GM12878 (cell line): Measurements from ENCODE around the gene TFDP1. TPM values are rescaled to one million over a fixed set of nuclear protein-coding genes. Genes with fewer than 3 reads are reported as not detected.

Experiments used
- ATAC-seq: fragments of 200-7000 bp; cut with Tn5 transposase; 3 replicates; pipeline ENCODE4 v1.9.1; 2020; ENCODE audit warnings: mild to moderate bottlenecking, moderate library complexity
- BruUV-seq: library from RNA; stranded (reverse); fragments of 400-500 nt; replicated peaks from 2 replicates; lab custom pipeline; 2021; lab: Mats Ljungman, UMichigan
- CTCF ChIA-PET: fragments of 300-600 bp; sonication (Branson Sonifier 250); formaldehyde crosslinking; extraction: SDS; loops from one replicate; lab custom pipeline; 2021; ENCODE audit warnings: inconsistent platforms; lab: Yijun Ruan, JAX
- POLR2A ChIA-PET: fragments of 350-600 bp; formaldehyde crosslinking; extraction: SDS; loops from one replicate; lab custom pipeline; 2021; ENCODE audit warnings: inconsistent platforms; lab: Charles Lee
- RAD21 ChIA-PET: fragments of 300-600 bp; sonication (Branson Sonifier 250); formaldehyde crosslinking; loops from one replicate; lab custom pipeline; 2023; ENCODE audit warnings: antibody characterized with exemption; ENCODE audit not compliant: unreplicated experiment; lab: Charles Lee
- SMC1A ChIA-PET: fragments of 300-600 bp; sonication (Branson Sonifier 250); formaldehyde crosslinking; loops from one replicate; lab custom pipeline; 2023; ENCODE audit not compliant: unreplicated experiment, uncharacterized antibody; lab: Charles Lee
- DNase-seq: peaks from one replicate; pipeline ENCODE4 v3.0.0-alpha.2; 2011; ENCODE audit warnings: low read depth, low spot score
- FAIRE-seq: peaks from 3 replicates; lab custom pipeline; 2011; peaks lifted over from hg19 to GRCh38; lab: Jason Lieb, UNC
- H2AFZ ChIP-seq: 2 replicates; pipeline ENCODE4 v1.6.0; 2011; ENCODE audit warnings: low read depth, low read length, control low read depth; ENCODE audit not compliant: control insufficient read depth
- H3K27ac ChIP-seq: 2 replicates; pipeline ENCODE4 v1.5.1; 2011; ENCODE audit warnings: control low read depth; ENCODE audit not compliant: control insufficient read depth, insufficient read depth
- H3K27me3 ChIP-seq, 2 experiments: replicated peaks in 1 of 2; 2 replicates each; pipeline versions ENCODE4 v1.6.0 to v1.6.1; 2011; ENCODE audit warnings: low read length in 1 of 2; ENCODE audit not compliant: control insufficient read depth in 2 of 2, insufficient read depth in 2 of 2
- H3K36me3 ChIP-seq, 2 experiments: 2 replicates each; pipeline ENCODE4 v1.5.1; 2011; ENCODE audit warnings: low read length in 1 of 2; ENCODE audit not compliant: control insufficient read depth in 2 of 2, insufficient read depth in 2 of 2
- H3K4me1 ChIP-seq: 2 replicates; pipeline ENCODE4 v1.6.1; 2011; ENCODE audit warnings: mild to moderate bottlenecking, low read length, moderate library complexity, mixed read lengths; ENCODE audit not compliant: control insufficient read depth, insufficient read depth
- H3K4me2 ChIP-seq: 2 replicates; pipeline ENCODE4 v1.6.0; 2011; ENCODE audit warnings: control low read depth; ENCODE audit not compliant: control insufficient read depth, insufficient read depth
- H3K4me3 ChIP-seq: fragments of 200-600 bp; sonication (generic); 2 replicates; pipeline ENCODE4 v1.5.1; 2016
- H3K79me2 ChIP-seq: 2 replicates; pipeline ENCODE4 v1.6.0; 2011; ENCODE audit warnings: low read length; ENCODE audit not compliant: control insufficient read depth, insufficient read depth
- H3K9ac ChIP-seq: 2 replicates; pipeline ENCODE4 v1.8.0; 2011; ENCODE audit warnings: low read length, control low read depth, mixed read lengths; ENCODE audit not compliant: control insufficient read depth, insufficient read depth
- H3K9me3 ChIP-seq: replicated peaks from 3 replicates; pipeline ENCODE4 v1.5.1; 2011; ENCODE audit warnings: mild to moderate bottlenecking, low read length; ENCODE audit not compliant: control insufficient read depth, insufficient read depth
- H4K20me1 ChIP-seq: 2 replicates; pipeline ENCODE4 v1.6.0; 2011; ENCODE audit not compliant: control insufficient read depth, insufficient read depth
- CBX3 ChIP-seq: fragments of 200-600 bp; sonication (generic); IDR thresholded peaks from 2 replicates; pipeline ENCODE4 v1.6.1; 2016; ENCODE audit warnings: low read depth, borderline replicate concordance
- CREB1 ChIP-seq: IDR thresholded peaks from 2 replicates; pipeline ENCODE4 v1.6.1; 2012; ENCODE audit warnings: low read depth, mild to moderate bottlenecking, inconsistent platforms
- IKZF2 ChIP-seq, 2 experiments: fragments of 450-650 bp; IDR thresholded peaks; 2 replicates each; pipeline ENCODE4 v1.6.1; 2017; ENCODE audit warnings: mild to moderate bottlenecking in 2 of 2, moderate library complexity in 2 of 2
- MEF2A ChIP-seq: IDR thresholded peaks from 2 replicates; pipeline ENCODE4 v1.6.1; 2011; ENCODE audit warnings: low read depth, mild to moderate bottlenecking, low read length, moderate library complexity; ENCODE audit not compliant: insufficient read depth
- NR2C2 ChIP-seq: IDR thresholded peaks from 2 replicates; pipeline ENCODE4 v1.6.1; 2011; ENCODE audit warnings: borderline replicate concordance, low read depth; ENCODE audit not compliant: control insufficient read depth, insufficient read length
- RB1 ChIP-seq: fragments of 450-650 bp; formaldehyde crosslinking; IDR thresholded peaks from 2 replicates; pipeline ENCODE4 v1.6.1; 2017; ENCODE audit warnings: mild to moderate bottlenecking, borderline replicate concordance
- RUNX3 ChIP-seq: IDR thresholded peaks from 2 replicates; pipeline ENCODE4 v1.6.1; 2012; ENCODE audit warnings: low read length, inconsistent platforms
- SREBF2 ChIP-seq: IDR thresholded peaks from 2 replicates; pipeline ENCODE4 v1.6.1; 2012; ENCODE audit warnings: mild to moderate bottlenecking, low read length
- TCF3 ChIP-seq: IDR thresholded peaks from 2 replicates; pipeline ENCODE4 v1.6.1; 2012; ENCODE audit warnings: low read depth, mild to moderate bottlenecking, low read length, borderline replicate concordance; ENCODE audit not compliant: insufficient read depth
- WGBS: methylation state at CpG from one replicate; pipeline ENCODE4 v1.1.6; 2016; ENCODE audit warnings: low lambda C conversion rate; ENCODE audit not compliant: insufficient replicate concordance, insufficient coverage; ENCODE audit errors: missing lambda C conversion rate; 5-methylcytosine and 5-hydroxymethylcytosine counted together
- in situ Hi-C: fragments of 300-500 bp; cut with MboI; formaldehyde crosslinking; loops from 9 replicates; pipeline ENCODE4 v1.14.3; 2018; ENCODE audit warnings: mixed read lengths
- intact Hi-C: fragments of 100-400 bp; cut with micrococcal nuclease; formaldehyde crosslinking; loops from one replicate; pipeline ENCODE4 v1.14.2; 2022; ENCODE audit not compliant: unreplicated experiment
- polyA plus RNA-seq, 11 experiments: library from polyadenylated mRNA; depleted of rRNA in 4 of 11; unstranded in 6 of 11; stranded (reverse) in 5 of 11; fragments of >200 nt; fragmentation: Nextera tagmentation in 4 of 11; fragmentation: Illumina TruSeq in 1 of 11; extraction: Ambion mirVana in 4 of 11; extraction: Trizol in 1 of 11; gene quantifications; 1 replicate in 1 of 11; 2 replicates in 10 of 11; pipeline versions ENCODE4 v1.2.1 to v1.2.3, GENCODE V29; 2011 to 2016; ENCODE audit warnings: inconsistent platforms in 2 of 11, missing spikeins in 2 of 11, low read depth in 1 of 11
- total RNA-seq, 4 experiments: library from RNA; depleted of rRNA in 3 of 4; stranded (reverse); fragments of >200 nt in 3 of 4; fragmentation: Illumina TruSeq in 1 of 4; extraction: Trizol in 1 of 4; gene quantifications; 2 replicates each; pipeline versions ENCODE4 v1.2.1 to v1.2.3, GENCODE V29; 2013 to 2021
- TF ChIP-seq, protein P1 (sequence below): fragments of 450-650 bp; conservative IDR thresholded peaks from 2 replicates; pipeline ENCODE4 v1.6.1; 2017; ENCODE audit warnings: mild to moderate bottlenecking, moderate library complexity
- TF ChIP-seq, protein P2 (sequence below): IDR thresholded peaks from 2 replicates; pipeline ENCODE4 v1.6.1; 2011; ENCODE audit warnings: mild to moderate bottlenecking, low read depth, low read length, moderate library complexity; ENCODE audit not compliant: insufficient replicate concordance
- TF ChIP-seq, protein P3 (sequence below): IDR thresholded peaks from 2 replicates; pipeline ENCODE4 v1.6.1; 2012; ENCODE audit warnings: mild to moderate bottlenecking, low read depth, low read length
- TF ChIP-seq, protein P4 (sequence below): fragments of 150-350 bp; IDR thresholded peaks from 2 replicates; pipeline ENCODE4 v1.6.1; 2014; ENCODE audit warnings: mild to moderate bottlenecking, low read depth, low read length

The TFDP1 gene
- total and polyA plus RNA-seq, 10 of the 15 experiments (the other 5 are each of a cell fraction or from before 2014, with no cell fraction given), result 37.7 to 254 (median 119) TPM

DNA sequence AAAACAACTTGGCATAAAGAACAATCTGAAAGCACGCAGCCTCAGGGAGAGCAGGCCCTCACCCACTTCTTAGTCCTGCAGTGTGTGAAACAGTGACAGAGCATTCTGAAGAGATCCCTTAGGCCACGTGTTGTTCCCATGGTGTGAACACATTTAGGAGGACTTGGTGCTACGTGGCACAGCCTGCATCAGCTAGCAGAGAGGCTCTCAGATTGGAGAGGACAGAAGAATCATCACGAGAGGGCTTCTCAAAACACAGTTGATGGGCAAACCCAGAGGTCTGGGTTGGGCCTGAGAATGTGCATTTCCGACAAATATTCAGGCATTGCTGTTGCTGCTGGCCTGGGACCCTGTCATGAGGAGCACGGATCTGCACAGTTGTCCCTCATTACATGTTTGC is 26.1 kb upstream of the TFDP1 start:
- H3K36me3 ChIP-seq, result no peaks in the 10 kb centered on the region
- SMC1A ChIA-PET, result no interaction called here
- TF ChIP-seq SREBF2, result no peak
- TF ChIP-seq, protein P1, sequence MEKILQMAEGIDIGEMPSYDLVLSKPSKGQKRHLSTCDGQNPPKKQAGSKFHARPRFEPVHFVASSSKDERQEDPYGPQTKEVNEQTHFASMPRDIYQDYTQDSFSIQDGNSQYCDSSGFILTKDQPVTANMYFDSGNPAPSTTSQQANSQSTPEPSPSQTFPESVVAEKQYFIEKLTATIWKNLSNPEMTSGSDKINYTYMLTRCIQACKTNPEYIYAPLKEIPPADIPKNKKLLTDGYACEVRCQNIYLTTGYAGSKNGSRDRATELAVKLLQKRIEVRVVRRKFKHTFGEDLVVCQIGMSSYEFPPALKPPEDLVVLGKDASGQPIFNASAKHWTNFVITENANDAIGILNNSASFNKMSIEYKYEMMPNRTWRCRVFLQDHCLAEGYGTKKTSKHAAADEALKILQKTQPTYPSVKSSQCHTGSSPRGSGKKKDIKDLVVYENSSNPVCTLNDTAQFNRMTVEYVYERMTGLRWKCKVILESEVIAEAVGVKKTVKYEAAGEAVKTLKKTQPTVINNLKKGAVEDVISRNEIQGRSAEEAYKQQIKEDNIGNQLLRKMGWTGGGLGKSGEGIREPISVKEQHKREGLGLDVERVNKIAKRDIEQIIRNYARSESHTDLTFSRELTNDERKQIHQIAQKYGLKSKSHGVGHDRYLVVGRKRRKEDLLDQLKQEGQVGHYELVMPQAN, result no peak
- TF ChIP-seq NR2C2, result no peak
- no peak for TF ChIP-seq CREB1
- TF ChIP-seq CBX3, result no peak
- TF ChIP-seq RB1, result no peak
- TF ChIP-seq, protein P2, sequence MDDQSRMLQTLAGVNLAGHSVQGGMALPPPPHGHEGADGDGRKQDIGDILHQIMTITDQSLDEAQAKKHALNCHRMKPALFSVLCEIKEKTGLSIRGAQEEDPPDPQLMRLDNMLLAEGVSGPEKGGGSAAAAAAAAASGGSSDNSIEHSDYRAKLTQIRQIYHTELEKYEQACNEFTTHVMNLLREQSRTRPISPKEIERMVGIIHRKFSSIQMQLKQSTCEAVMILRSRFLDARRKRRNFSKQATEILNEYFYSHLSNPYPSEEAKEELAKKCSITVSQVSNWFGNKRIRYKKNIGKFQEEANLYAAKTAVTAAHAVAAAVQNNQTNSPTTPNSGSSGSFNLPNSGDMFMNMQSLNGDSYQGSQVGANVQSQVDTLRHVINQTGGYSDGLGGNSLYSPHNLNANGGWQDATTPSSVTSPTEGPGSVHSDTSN, result no peak
- TF ChIP-seq TCF3, result no peak
- TF ChIP-seq, protein P3, sequence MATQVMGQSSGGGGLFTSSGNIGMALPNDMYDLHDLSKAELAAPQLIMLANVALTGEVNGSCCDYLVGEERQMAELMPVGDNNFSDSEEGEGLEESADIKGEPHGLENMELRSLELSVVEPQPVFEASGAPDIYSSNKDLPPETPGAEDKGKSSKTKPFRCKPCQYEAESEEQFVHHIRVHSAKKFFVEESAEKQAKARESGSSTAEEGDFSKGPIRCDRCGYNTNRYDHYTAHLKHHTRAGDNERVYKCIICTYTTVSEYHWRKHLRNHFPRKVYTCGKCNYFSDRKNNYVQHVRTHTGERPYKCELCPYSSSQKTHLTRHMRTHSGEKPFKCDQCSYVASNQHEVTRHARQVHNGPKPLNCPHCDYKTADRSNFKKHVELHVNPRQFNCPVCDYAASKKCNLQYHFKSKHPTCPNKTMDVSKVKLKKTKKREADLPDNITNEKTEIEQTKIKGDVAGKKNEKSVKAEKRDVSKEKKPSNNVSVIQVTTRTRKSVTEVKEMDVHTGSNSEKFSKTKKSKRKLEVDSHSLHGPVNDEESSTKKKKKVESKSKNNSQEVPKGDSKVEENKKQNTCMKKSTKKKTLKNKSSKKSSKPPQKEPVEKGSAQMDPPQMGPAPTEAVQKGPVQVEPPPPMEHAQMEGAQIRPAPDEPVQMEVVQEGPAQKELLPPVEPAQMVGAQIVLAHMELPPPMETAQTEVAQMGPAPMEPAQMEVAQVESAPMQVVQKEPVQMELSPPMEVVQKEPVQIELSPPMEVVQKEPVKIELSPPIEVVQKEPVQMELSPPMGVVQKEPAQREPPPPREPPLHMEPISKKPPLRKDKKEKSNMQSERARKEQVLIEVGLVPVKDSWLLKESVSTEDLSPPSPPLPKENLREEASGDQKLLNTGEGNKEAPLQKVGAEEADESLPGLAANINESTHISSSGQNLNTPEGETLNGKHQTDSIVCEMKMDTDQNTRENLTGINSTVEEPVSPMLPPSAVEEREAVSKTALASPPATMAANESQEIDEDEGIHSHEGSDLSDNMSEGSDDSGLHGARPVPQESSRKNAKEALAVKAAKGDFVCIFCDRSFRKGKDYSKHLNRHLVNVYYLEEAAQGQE, result no peak
- no peak for TF ChIP-seq IKZF2 (IDR thresholded peaks at IDR 0.05)
- TF ChIP-seq RUNX3, result no peak
- no peak for TF ChIP-seq MEF2A
- TF ChIP-seq, protein P4, sequence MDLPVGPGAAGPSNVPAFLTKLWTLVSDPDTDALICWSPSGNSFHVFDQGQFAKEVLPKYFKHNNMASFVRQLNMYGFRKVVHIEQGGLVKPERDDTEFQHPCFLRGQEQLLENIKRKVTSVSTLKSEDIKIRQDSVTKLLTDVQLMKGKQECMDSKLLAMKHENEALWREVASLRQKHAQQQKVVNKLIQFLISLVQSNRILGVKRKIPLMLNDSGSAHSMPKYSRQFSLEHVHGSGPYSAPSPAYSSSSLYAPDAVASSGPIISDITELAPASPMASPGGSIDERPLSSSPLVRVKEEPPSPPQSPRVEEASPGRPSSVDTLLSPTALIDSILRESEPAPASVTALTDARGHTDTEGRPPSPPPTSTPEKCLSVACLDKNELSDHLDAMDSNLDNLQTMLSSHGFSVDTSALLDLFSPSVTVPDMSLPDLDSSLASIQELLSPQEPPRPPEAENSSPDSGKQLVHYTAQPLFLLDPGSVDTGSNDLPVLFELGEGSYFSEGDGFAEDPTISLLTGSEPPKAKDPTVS, result no peak
- TF ChIP-seq, all 136 proteins: peak for 0
- H3K27me3 ChIP-seq, result no peaks in the 10 kb centered on the region
- no peaks in the 10 kb centered on the region for H3K4me1 ChIP-seq
- H3K27ac ChIP-seq, result no peak overlapping the region
- 48% methylated on average over 6 of the region's 6 CpGs for WGBS
- RAD21 ChIA-PET, result no interaction called here
- in situ Hi-C loops, result no loop called here
- no peak overlapping the region for H3K4me3 ChIP-seq
- no peak for FAIRE-seq
- no peaks in the 10 kb centered on the region for H3K79me2 ChIP-seq
- no TSS peak for BruUV-seq
- CTCF ChIA-PET, result no interaction called here
- no peak overlapping the region for H3K4me2 ChIP-seq
- ATAC-seq, result no peak
- no peaks in the 10 kb centered on the region; the same call in 1 of the 2 replicates for H4K20me1 ChIP-seq
- H3K9me3 ChIP-seq, result no peaks in the 10 kb centered on the region
- no peak overlapping the region for H3K9ac ChIP-seq
- POLR2A ChIA-PET, result no interaction called here
- no peak for DNase-seq
- H2AFZ ChIP-seq, result no peak overlapping the region
- intact Hi-C loops, result loop anchor here (2.0 kb wide), 1 partner anchor 22 kb away; no protein-coding TSS in a partner anchor
